NCI-H2107 treated with DMSO at 0.1 percent for 48 hours (cell line): Measurements from ENCODE around the gene MACROD2.
"Not testable (repeated sequence)": the region's sequence is repeated elsewhere in the genome, so short reads cannot be mapped to it uniquely, and the experiment has no call there.

Experiments
- DNase-seq: peaks from one replicate; lab custom pipeline; 2025; ENCODE audit not compliant: unreplicated experiment; lab: John Stamatoyannopoulos, UW

The MACROD2 gene

GRCh38 chr20:15528391-15529111 is 1533.2 kb downstream of the MACROD2 start:
- DNase-seq: no peak

GRCh38 chr20:15535863-15536262 is 1540.5 kb downstream of the MACROD2 start:
- no peak for DNase-seq

GRCh38 chr20:15537200-15537599 is 1541.9 kb downstream of the MACROD2 start:
- not testable (repeated sequence) for DNase-seq

- DNase-seq: no peak
These were observed 1547.3 kb downstream of the MACROD2 start for GRCh38 chr20:15542655-15543054.

GRCh38 chr20:15544742-15545141 is 1549.4 kb downstream of the MACROD2 start:
- no peak for DNase-seq

- no peak for DNase-seq
These were observed 1551.3 kb downstream of the MACROD2 start for GRCh38 chr20:15546525-15547023.

- DNase-seq: no peak
These were observed 1551.8 kb downstream of the MACROD2 start for GRCh38 chr20:15547119-15547518.

- no peak for DNase-seq
These were observed 1555.0 kb downstream of the MACROD2 start for GRCh38 chr20:15550116-15550870.

- DNase-seq: no peak
These were observed 1560.6 kb downstream of the MACROD2 start for GRCh38 chr20:15555913-15556312.

- DNase-seq: no peak
These were observed 1561.6 kb downstream of the MACROD2 start for GRCh38 chr20:15556869-15557268.

- no peak for DNase-seq
These were observed 1565.8 kb downstream of the MACROD2 start for GRCh38 chr20:15561070-15561569.

- no peak for DNase-seq
These were observed 1566.5 kb downstream of the MACROD2 start for GRCh38 chr20:15561707-15562404.

- no peak for DNase-seq
These were observed 1568.5 kb downstream of the MACROD2 start for GRCh38 chr20:15563836-15564235.

GRCh38 chr20:15564981-15565380 is 1569.7 kb downstream of the MACROD2 start:
- DNase-seq: no peak

GRCh38 chr20:15565786-15566185 is 1570.5 kb downstream of the MACROD2 start:
- DNase-seq: no peak

GRCh38 chr20:15567219-15567618 is 1571.9 kb downstream of the MACROD2 start:
- no peak for DNase-seq

GRCh38 chr20:15570156-15570555 is 1574.8 kb downstream of the MACROD2 start:
- no peak for DNase-seq

- DNase-seq: no peak
These were observed 1575.7 kb downstream of the MACROD2 start for GRCh38 chr20:15571056-15571455.

GRCh38 chr20:15575255-15575654 is 1579.9 kb downstream of the MACROD2 start:
- DNase-seq: no peak

- DNase-seq: no peak
These were observed 1581.1 kb downstream of the MACROD2 start for GRCh38 chr20:15576411-15576810.

- no peak for DNase-seq
These were observed 1582.8 kb downstream of the MACROD2 start for GRCh38 chr20:15578113-15578512.
